ENCODE measurements around the gene BCL7A.

BCL7A gene

DNA sequence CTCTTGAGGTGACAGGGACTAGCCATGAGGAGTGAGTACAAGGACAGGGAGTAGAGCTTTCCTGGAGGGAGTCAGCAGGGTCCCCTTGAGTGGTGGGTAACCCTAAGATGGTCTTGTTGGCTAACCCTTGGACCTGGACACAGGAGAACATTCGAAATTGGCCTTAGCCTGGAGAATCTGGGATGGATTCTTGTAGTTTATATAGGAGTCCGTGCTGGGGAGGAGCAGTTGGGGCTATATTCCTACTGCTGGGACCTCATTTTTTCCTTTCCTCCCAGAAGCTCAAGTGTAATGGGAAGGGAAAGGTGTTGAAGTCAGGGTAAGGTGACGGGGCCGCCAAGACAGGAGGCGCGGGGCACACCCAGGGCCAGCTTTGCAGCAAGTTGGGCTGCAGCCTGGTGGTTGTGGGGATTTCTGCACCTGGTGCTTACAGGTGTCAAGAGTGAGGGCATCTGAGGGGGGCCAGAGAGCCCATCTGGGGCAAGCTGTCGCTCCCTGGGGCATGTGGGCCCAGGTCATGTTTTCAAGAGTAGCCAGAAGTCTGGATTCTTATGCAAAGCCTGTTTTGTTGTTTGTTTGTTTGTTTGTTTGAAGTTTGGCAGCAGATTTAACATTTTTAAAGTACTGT lies 5.1 kb downstream of the BCL7A start:
- TF ChIP-seq, protein P1, sequence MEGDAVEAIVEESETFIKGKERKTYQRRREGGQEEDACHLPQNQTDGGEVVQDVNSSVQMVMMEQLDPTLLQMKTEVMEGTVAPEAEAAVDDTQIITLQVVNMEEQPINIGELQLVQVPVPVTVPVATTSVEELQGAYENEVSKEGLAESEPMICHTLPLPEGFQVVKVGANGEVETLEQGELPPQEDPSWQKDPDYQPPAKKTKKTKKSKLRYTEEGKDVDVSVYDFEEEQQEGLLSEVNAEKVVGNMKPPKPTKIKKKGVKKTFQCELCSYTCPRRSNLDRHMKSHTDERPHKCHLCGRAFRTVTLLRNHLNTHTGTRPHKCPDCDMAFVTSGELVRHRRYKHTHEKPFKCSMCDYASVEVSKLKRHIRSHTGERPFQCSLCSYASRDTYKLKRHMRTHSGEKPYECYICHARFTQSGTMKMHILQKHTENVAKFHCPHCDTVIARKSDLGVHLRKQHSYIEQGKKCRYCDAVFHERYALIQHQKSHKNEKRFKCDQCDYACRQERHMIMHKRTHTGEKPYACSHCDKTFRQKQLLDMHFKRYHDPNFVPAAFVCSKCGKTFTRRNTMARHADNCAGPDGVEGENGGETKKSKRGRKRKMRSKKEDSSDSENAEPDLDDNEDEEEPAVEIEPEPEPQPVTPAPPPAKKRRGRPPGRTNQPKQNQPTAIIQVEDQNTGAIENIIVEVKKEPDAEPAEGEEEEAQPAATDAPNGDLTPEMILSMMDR (IDR thresholded peaks at IDR 0.05; ENCODE audit: control insufficient read depth, insufficient read depth, low read depth, low read length, missing control alignments): no peak
- H3K4me3 ChIP-seq (ENCODE audit: control insufficient read depth, low read depth, low read length): no peak overlapping the region
- DNase-seq (ENCODE audit: low read depth): no peak

DNA sequence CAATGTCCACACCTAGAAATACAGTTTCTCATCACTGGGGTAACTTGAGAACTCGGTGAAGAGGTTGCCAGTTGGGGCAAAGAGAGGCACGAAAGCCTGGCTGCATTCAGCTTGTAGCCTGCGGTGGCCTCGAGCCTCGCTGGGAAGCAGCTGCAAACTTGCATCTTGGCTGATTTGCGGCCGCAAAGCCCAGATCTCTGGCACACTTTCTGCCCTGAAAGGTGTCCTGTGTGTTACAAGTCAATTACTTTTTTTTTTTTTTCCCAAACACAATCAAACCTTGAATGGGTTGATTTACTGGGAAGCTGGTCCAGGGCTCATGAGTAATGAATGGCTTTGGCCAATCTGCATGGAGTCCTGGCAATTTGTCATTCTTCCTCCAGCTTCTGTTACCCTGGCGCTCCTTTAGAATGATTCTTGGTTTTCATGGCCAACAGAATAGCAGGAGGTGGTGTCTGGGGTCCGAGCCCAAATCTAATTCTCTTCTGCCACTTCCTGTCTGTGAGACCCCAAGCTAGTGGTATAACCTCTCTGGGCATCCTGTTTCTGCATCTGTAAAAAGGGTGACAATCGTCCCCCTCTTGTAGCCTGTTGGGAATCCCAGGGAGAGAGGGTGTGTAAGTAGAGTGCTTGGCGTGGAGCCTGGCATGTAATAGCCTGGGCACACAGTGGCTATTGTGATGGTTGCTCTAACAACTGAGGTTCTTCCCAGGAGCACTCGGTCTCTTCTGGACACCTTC lies 6.7 kb downstream of the BCL7A start:
- no peak for DNase-seq (ENCODE audit: low read depth)
- no peak overlapping the region for H3K4me3 ChIP-seq (ENCODE audit: control insufficient read depth, low read depth, low read length)

DNA sequence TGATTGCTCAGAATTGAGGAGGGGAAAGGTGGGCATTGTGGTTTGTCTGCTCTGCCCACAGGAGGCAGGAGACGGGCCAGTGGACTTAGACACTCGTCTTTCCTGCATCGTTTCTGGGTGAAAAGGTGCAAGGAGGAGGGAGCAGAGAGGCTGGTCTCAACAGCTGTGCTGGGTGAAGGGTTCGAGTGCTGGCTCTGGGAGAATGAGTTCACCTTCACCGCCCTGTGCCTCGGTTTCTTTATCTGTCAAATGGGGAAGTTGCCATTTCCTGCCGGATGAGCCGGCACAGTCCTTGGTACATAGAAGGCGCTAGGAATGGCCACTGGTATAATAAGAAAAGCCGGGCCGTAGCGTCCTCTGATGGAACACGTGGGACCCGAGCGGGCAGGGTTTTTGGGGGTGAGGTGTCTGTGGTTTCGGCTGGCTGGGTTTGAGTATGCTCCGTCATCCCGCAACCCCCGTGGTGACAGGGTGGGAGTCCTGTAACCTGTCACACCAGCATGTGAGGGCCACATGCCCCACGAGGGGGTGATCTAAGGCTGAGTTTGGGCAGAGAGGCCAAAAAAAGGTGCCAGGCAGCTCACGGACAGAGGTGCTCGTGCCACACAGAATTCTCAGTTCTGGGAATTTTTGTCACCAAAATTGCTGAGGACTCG lies 7.3 kb downstream of the BCL7A start:
- DNase-seq (ENCODE audit: low read depth): no peak
- H3K4me3 ChIP-seq (ENCODE audit: control insufficient read depth, low read depth, low read length): no peak overlapping the region
- TF ChIP-seq, protein P1 (IDR thresholded peaks at IDR 0.05; ENCODE audit: control insufficient read depth, insufficient read depth, low read depth, low read length, missing control alignments): no peak

More for the DNA sequence above, 6.7 kb downstream of the BCL7A start:
- TF ChIP-seq, protein P1 (IDR thresholded peaks at IDR 0.05; ENCODE audit: control insufficient read depth, insufficient read depth, low read depth, low read length, missing control alignments): no peak

DNA sequence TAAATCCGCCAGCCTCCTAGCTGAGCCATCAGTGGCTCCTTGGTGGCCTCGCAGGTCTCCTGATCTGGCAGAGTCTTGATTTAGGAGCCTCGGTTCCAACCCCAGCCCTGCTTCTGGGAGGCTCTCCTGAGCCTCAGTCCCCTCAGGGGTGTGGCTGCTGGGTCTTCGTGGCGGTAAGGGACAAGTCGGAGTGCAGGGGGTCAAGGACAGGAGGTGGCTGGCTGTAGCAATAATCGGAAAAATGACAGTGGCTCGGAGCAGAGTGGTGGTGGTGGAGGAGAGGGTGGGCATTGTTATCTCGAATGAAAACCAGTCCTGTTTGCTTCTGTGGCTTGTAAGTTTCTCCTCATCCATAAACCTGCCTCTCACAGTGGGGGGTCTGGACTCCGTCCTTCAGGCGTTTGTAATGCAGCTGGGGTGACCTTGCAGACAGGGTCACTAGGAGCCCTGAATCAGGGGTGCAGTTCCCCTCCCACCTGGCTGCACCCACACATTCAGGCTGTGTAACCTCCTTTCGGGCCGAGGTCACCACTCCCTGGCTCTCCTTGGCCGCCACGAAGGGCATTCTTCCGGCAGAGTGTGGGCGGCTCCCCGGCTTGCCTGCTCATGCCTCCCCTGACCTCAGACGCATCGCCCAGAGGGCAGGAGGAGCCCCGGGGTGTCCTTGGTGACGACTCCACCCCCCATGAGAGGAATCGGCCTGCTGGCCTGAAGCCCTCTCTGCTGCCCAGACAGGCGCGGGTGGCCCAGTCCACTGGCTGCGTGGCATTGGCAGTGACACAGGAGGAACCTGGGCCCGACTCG lies 8.1 kb downstream of the BCL7A start:
- DNase-seq (ENCODE audit: low read depth): no peak
- TF ChIP-seq, protein P1 (IDR thresholded peaks at IDR 0.05; ENCODE audit: control insufficient read depth, insufficient read depth, low read depth, low read length, missing control alignments): no peak
- no peak overlapping the region for H3K4me3 ChIP-seq (ENCODE audit: control insufficient read depth, low read depth, low read length)

DNA sequence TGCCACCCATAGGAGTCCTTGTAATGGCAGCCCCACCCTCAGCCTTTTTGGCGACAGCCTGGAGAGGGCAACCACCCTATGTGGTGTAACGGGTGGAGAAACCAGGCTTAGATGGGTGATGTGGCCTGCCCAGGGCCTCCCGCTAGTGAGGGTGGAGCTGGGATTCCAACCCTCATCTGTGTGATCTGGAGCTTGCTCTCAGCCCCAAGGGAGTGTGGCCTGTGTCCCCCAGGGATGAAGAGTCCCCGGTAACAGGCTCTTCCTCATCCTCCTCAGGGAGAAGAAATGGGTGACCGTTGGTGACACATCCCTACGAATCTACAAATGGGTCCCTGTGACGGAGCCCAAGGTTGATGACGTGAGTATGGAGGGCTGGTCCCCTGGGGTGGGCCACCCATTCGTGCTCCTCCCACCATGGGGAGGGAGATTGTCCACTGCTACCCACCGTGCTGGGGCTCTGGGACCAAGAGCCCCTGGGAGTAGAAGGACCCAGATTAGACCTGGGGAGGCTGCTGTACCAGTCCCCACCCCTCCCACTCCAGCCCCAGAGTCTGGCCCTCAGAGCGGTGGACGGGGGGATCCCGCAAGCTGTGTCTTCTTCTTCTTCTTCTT lies 8.8 kb downstream of the BCL7A start:
- no peak for DNase-seq (ENCODE audit: low read depth)
- H3K4me3 ChIP-seq (ENCODE audit: control insufficient read depth, low read depth, low read length): no peak overlapping the region
- TF ChIP-seq, protein P1 (IDR thresholded peaks at IDR 0.05; ENCODE audit: control insufficient read depth, insufficient read depth, low read depth, low read length, missing control alignments): no peak

Measured in AG09309 (cell line).